Prostate gland (tissue), 2 donors: ENCODE measurements around the gene CCDC30. TPM values are rescaled to one million over a fixed set of nuclear protein-coding genes. Genes with fewer than 3 reads are reported as not detected.

Experiments used
- DNase-seq: peaks from one replicate; pipeline ENCODE4 v3.0.0-alpha.2; 2019; ENCODE audit warnings: low spot score
- H3K27ac ChIP-seq, 2 donors: fragments of 200-600 bp; sonication (generic); 2 replicates each; pipeline ENCODE4 v1.5.1; 2017 to 2019
- H3K27me3 ChIP-seq: fragments of 200-600 bp; sonication (generic); replicated peaks from 2 replicates; pipeline ENCODE4 v1.5.1; 2019; ENCODE audit not compliant: insufficient read depth
- H3K36me3 ChIP-seq, 2 donors: fragments of 200-600 bp; sonication (generic); 1 replicate in 1 of 2; 2 replicates in 1 of 2; pipeline versions ENCODE4 v1.5.1 to v1.8.1; 2017 to 2019
- H3K4me1 ChIP-seq: fragments of 200-600 bp; sonication (generic); replicated peaks from 2 replicates; pipeline ENCODE4 v1.5.1; 2019
- H3K4me3 ChIP-seq, 2 donors: fragments of 200-600 bp; sonication (generic); 2 replicates each; pipeline ENCODE4 v1.5.1; 2017 to 2019
- H3K9me3 ChIP-seq: fragments of 200-600 bp; sonication (generic); 2 replicates; pipeline ENCODE4 v1.5.1; 2017
- POLR2A ChIP-seq: fragments of 450-650 bp; IDR thresholded peaks from one replicate; pipeline ENCODE4 v1.6.1; 2016; ENCODE audit warnings: antibody characterized with exemption, mild to moderate bottlenecking
- POLR2AphosphoS5 ChIP-seq: sonication (generic); formaldehyde crosslinking; IDR thresholded peaks from one replicate; pipeline ENCODE4 v1.6.1; 2017; ENCODE audit warnings: antibody characterized with exemption
- WGBS: methylation state at CpG from one replicate; pipeline ENCODE4 v1.1.5; 2018; 5-methylcytosine and 5-hydroxymethylcytosine counted together
- intact Hi-C: fragments of 100-400 bp; cut with DNase I; formaldehyde crosslinking; loops from one replicate; pipeline ENCODE4 v1.14.2; 2022
- total RNA-seq, 2 donors: library from RNA; depleted of rRNA; stranded (reverse); fragments of >200 nt; gene quantifications; one replicate each; pipeline ENCODE4 v1.1.0, GENCODE V29; 2016
- TF ChIP-seq, protein P1 (sequence below), 4 experiments: fragments of 200-600 bp in 2 of 4; fragments of 450-650 bp in 2 of 4; sonication (generic) in 2 of 4; IDR thresholded peaks; 1 replicate in 3 of 4; 2 replicates in 1 of 4; pipeline ENCODE4 v1.5.1; 2016 to 2019; ENCODE audit warnings: antibody characterized with exemption in 4 of 4, mild to moderate bottlenecking in 2 of 4, moderate library complexity in 2 of 4

The CCDC30 gene
- total RNA-seq, 2 donors from 2014 or later = 1.8 to 6.2 TPM

DNA sequence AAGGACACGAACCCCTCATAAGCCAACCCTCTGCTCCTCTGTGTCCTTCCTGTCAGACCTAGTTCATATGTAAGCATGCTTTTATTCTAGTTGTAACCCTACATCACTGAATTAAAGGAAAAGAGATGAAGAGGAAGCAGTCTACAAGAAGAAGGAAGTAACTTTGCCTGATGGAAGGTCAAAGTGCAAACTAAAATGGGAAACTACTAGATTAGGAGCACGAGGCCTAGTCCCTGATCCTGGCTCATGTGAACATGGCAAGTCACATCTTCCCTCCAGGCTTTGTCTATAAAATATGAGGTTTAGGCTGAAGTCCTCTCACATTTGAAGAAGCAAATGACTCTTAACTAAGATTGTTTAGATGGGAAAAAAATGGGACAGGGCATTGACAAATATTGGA is 20.4 kb upstream of the CCDC30 start:
- Histone ChIP-seq H3K4me3 (no peak overlapping the region), H3K27me3 (no peaks in the 10 kb centered on the region), H3K27ac (no peak overlapping the region), H3K9me3 (no peaks in the 10 kb centered on the region), H3K36me3 (no peaks in the 10 kb centered on the region), H3K4me1 (no peaks in the 10 kb centered on the region)
- 55% methylated on average over 2 of the region's 2 CpGs for WGBS
- DNase-seq = no peak
- TF ChIP-seq, protein P1, sequence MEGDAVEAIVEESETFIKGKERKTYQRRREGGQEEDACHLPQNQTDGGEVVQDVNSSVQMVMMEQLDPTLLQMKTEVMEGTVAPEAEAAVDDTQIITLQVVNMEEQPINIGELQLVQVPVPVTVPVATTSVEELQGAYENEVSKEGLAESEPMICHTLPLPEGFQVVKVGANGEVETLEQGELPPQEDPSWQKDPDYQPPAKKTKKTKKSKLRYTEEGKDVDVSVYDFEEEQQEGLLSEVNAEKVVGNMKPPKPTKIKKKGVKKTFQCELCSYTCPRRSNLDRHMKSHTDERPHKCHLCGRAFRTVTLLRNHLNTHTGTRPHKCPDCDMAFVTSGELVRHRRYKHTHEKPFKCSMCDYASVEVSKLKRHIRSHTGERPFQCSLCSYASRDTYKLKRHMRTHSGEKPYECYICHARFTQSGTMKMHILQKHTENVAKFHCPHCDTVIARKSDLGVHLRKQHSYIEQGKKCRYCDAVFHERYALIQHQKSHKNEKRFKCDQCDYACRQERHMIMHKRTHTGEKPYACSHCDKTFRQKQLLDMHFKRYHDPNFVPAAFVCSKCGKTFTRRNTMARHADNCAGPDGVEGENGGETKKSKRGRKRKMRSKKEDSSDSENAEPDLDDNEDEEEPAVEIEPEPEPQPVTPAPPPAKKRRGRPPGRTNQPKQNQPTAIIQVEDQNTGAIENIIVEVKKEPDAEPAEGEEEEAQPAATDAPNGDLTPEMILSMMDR (IDR thresholded peaks at IDR 0.05) = no peak
- TF ChIP-seq POLR2AphosphoS5 = no peak
- no peak for TF ChIP-seq POLR2A
- intact Hi-C loops = no loop called here

DNA sequence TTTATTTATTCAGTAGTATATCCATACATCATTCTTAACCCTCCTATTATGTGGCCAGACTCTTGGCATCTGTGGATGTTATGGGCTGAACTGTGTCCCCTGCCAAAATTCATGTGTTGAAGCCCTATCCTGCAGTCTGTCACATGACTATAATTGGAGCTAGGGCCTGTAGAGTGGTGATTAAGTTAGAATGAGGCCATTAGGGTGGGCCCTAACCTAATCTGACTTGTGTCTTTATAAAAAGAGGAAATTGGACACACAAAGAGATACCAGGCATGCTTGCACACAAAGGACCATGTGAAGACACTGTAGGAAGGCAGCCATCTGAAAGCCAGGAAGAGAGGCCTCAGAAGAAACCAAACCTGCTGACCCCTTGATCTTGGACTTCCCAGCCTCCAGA is 13.8 kb upstream of the CCDC30 start:
- H3K27me3 ChIP-seq = no peaks in the 10 kb centered on the region
- no peak for DNase-seq
- TF ChIP-seq, protein P1 (IDR thresholded peaks at IDR 0.05) = no peak
- TF ChIP-seq POLR2A (no peak), POLR2AphosphoS5 (no peak)
- intact Hi-C loops = no loop called here
- no peaks in the 10 kb centered on the region for H3K9me3 ChIP-seq
- no peaks in the 10 kb centered on the region for H3K4me1 ChIP-seq
- H3K27ac ChIP-seq = no peak overlapping the region
- H3K4me3 ChIP-seq = no peak overlapping the region
- no peaks in the 10 kb centered on the region for H3K36me3 ChIP-seq

DNA sequence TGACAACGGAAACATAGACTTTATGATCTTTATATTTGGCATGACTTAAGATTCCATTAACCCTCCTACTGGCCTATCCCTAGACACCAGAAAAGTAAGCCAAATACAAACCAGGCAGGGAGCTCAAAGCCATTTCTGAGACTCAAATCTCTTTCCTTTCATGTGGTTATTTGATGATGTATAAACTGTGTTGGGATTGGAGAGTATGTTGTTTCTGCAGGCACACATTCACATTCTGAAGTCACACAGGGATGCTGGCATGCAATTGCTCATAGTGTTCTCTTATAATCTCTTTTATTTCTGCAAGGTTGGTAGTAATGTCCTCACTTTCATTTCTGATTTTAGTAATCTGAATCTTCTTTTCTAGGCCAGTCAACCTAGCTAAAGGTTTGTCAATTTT is 13.0 kb upstream of the CCDC30 start:
- no peaks in the 10 kb centered on the region for H3K27me3 ChIP-seq
- no peaks in the 10 kb centered on the region for H3K9me3 ChIP-seq
- DNase-seq = no peak
- intact Hi-C loops = loop anchor here (10.0 kb wide), 1 partner anchor 275 kb away; no protein-coding TSS in a partner anchor
- H3K4me3 ChIP-seq = no peak overlapping the region
- TF ChIP-seq, protein P1 (IDR thresholded peaks at IDR 0.05) = no peak
- TF ChIP-seq POLR2AphosphoS5 (no peak), POLR2A (no peak)
- H3K27ac ChIP-seq = no peak overlapping the region
- H3K36me3 ChIP-seq = no peaks in the 10 kb centered on the region
- H3K4me1 ChIP-seq = no peaks in the 10 kb centered on the region
- WGBS = 43% methylated on average over 1 of the region's 1 CpG

DNA sequence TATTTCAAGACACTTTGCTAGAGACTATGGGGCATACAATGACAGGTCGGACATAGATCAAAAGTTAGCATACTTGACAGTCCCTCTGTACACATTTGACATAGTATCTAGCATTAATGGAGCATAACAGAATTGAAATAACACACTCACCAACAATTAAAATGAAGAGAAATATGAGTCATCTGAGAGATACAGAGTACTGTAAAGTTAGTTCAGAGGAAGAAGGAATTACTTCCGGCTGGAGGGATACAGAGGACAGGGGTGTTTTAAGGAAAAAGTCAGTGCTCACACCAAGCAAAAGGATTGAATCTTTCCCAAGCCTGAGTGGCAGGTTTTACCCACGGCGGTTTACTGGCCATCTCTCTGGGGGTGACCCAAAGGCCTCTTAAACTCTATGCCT is 9.7 kb upstream of the CCDC30 start:
- no peaks in the 10 kb centered on the region for H3K36me3 ChIP-seq
- no peak overlapping the region for H3K4me3 ChIP-seq
- 84% methylated on average over 4 of the region's 4 CpGs for WGBS
- no peak for DNase-seq
- intact Hi-C loops = loop anchor here (10.0 kb wide), 1 partner anchor 279 kb away; no protein-coding TSS in a partner anchor
- peaks cover 5% of the 10 kb centered on the region for H3K4me1 ChIP-seq
- no peak overlapping the region for H3K27ac ChIP-seq
- TF ChIP-seq, protein P1 (IDR thresholded peaks at IDR 0.05) = no peak
- TF ChIP-seq POLR2A = no peak
- H3K27me3 ChIP-seq = no peaks in the 10 kb centered on the region
- no peaks in the 10 kb centered on the region for H3K9me3 ChIP-seq

DNA sequence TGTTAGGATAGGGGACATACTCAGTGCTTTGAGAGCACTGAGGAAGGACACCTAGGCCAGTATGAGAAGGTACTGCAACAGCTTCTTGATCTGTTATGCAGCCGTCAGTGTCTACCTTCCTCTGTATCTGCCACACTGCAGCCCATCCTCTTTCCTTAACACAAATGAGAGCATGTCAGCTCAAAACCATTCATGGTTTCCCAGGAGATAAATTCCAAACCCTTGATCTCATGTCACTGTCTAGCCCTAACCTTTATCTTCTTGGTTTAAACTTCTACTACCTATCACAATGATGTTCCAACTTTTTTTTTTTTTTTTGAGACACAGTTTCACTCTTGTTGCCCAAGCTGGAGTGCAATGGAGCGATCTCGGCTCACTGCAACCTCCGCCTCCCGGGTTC is 8.7 kb upstream of the CCDC30 start:
- TF ChIP-seq, protein P1 (IDR thresholded peaks at IDR 0.05) = no peak
- TF ChIP-seq POLR2A (no peak), POLR2AphosphoS5 (no peak)
- Histone ChIP-seq H3K27ac (no peak overlapping the region), H3K9me3 (no peaks in the 10 kb centered on the region), H3K4me3 (no peak overlapping the region), H3K36me3 (peaks cover 0 to under 1% of the 10 kb centered on the region in 2 donors), H3K27me3 (no peaks in the 10 kb centered on the region), H3K4me1 (peaks cover 5% of the 10 kb centered on the region)
- WGBS = 98% methylated on average over 5 of the region's 5 CpGs
- intact Hi-C loops = loop anchor here (10.0 kb wide), 1 partner anchor 280 kb away; no protein-coding TSS in a partner anchor
- DNase-seq = no peak
